T-cell (primary cell): ENCODE data around the gene LGR6. TPM values are rescaled to one million over a fixed set of nuclear protein-coding genes. Genes with fewer than 3 reads are reported as not detected.

Source experiments
- ATAC-seq, 4 experiments: fragments of 200-7000 bp in 3 of 4; fragments of 150-1000 bp in 1 of 4; cut with Tn5 transposase; replicated peaks in 1 of 4; 1 replicate in 3 of 4; 2 replicates in 1 of 4; pipeline ENCODE4 v1.10.0; 2021; ENCODE audit warnings: moderate library complexity in 3 of 4, mild to moderate bottlenecking in 2 of 4, moderate number of reproducible peaks in 1 of 4
- CTCF ChIA-PET, 2 donors: fragments of 300-600 bp; sonication (Branson Sonifier 250); formaldehyde crosslinking; loops; one replicate each; lab custom pipeline; 2022; ENCODE audit warnings: antibody characterized with exemption in 2 of 2; lab: Charles Lee
- POLR2A ChIA-PET, 2 donors: fragments of 300-600 bp; sonication (Branson Sonifier 250); formaldehyde crosslinking; loops; one replicate each; lab custom pipeline; 2022; ENCODE audit warnings: antibody characterized with exemption in 2 of 2; lab: Charles Lee
- DNase-seq, 35 experiments: peaks; one replicate each; pipeline versions ENCODE4 v3.0.0 to v3.0.0-alpha.2; 2013 to 2023
- H3K27ac ChIP-seq: one replicate; pipeline ENCODE4 v1.5.1; 2013; ENCODE audit warnings: low read length
- H3K27me3 ChIP-seq, 2 experiments: replicated peaks in 1 of 2; 1 replicate in 1 of 2; 2 replicates in 1 of 2; pipeline versions ENCODE4 v1.6.1 to v1.7.0; 2013; ENCODE audit warnings: low read length in 1 of 2, mixed read lengths in 1 of 2; ENCODE audit not compliant: control insufficient read depth in 2 of 2, insufficient read depth in 2 of 2; ENCODE audit errors: extremely low read depth in 1 of 2
- H3K36me3 ChIP-seq, 2 donors: 1 replicate in 1 of 2; 2 replicates in 1 of 2; pipeline versions ENCODE4 v1.6.1 to v1.7.0; 2013; ENCODE audit warnings: low read length in 1 of 2; ENCODE audit not compliant: control insufficient read depth in 2 of 2, insufficient read depth in 1 of 2; ENCODE audit errors: extremely low read depth in 1 of 2
- H3K4me1 ChIP-seq, 2 experiments: 1 replicate in 1 of 2; 2 replicates in 1 of 2; pipeline versions ENCODE4 v1.6.1 to v1.7.0; 2013; ENCODE audit warnings: low read length in 2 of 2, mixed read lengths in 1 of 2; ENCODE audit not compliant: insufficient read depth in 2 of 2, control insufficient read depth in 1 of 2; ENCODE audit errors: extremely low read depth in 1 of 2
- H3K4me3 ChIP-seq, 2 donors: 1 replicate in 1 of 2; 2 replicates in 1 of 2; pipeline versions ENCODE4 v1.5.1 to v1.7.0; 2013; ENCODE audit warnings: mild to moderate bottlenecking in 2 of 2, low read length in 1 of 2, moderate library complexity in 1 of 2; ENCODE audit not compliant: control insufficient read depth in 1 of 2; ENCODE audit errors: extremely low read depth in 1 of 2
- H3K9me3 ChIP-seq: 2 replicates; pipeline ENCODE4 v1.7.0; 2013
- H3K27ac Mint-ChIP-seq, 2 donors: one replicate each; pipeline ENCODE4 v1.8.0; 2020 to 2021; ENCODE audit warnings: mild to moderate bottlenecking in 2 of 2, mixed read lengths in 2 of 2
- H3K27me3 Mint-ChIP-seq, 2 donors: one replicate each; pipeline ENCODE4 v1.8.0; 2021 to 2022; ENCODE audit warnings: mixed read lengths in 2 of 2
- H3K36me3 Mint-ChIP-seq: one replicate; pipeline ENCODE4 v1.8.0; 2021; ENCODE audit warnings: mixed read lengths
- H3K4me1 Mint-ChIP-seq, 3 donors: one replicate each; pipeline ENCODE4 v1.8.0; 2020 to 2022; ENCODE audit warnings: mixed read lengths in 3 of 3, mild to moderate bottlenecking in 1 of 3
- H3K4me3 Mint-ChIP-seq, 3 donors: one replicate each; pipeline ENCODE4 v1.8.0; 2020 to 2022; ENCODE audit warnings: mild to moderate bottlenecking in 3 of 3, mixed read lengths in 3 of 3, moderate library complexity in 3 of 3
- H3K9me3 Mint-ChIP-seq, 3 donors: one replicate each; pipeline ENCODE4 v1.8.0; 2020 to 2022; ENCODE audit warnings: mixed read lengths in 3 of 3
- WGBS: methylation state at CpG from one replicate; pipeline ENCODE4 v1.1.5; 2013; ENCODE audit warnings: missing lambda C conversion rate; ENCODE audit not compliant: insufficient coverage; 5-methylcytosine and 5-hydroxymethylcytosine counted together
- total RNA-seq, 35 experiments: library from RNA in 6 of 35; stranded (reverse) in 6 of 35; fragments of 120-200 nt in 1 of 35; gene quantifications; one replicate each; pipeline versions ENCODE4 v1.2.1 to v1.2.4 and lab custom pipeline; 2013 to 2026

Gene LGR6
- total RNA-seq, 5 donors from 2014 or later (not counting 1 experiment from before 2014, with no cell fraction given) = 0.58 to 13.1 (median 1.8) TPM

- H3K9me3 ChIP-seq = no peaks in the 10 kb centered on the region
- H3K4me1 Mint-ChIP-seq = no peaks in the 10 kb centered on the region
- H3K36me3 ChIP-seq = no peaks in the 10 kb centered on the region
- CTCF ChIA-PET = interaction anchor here in 1 of 2 donors (0.6 kb wide), 1 partner anchor 449 kb away, joined by 3 read pairs; no protein-coding TSS in a partner anchor
- POLR2A ChIA-PET = no interaction called here
- no peak overlapping the region for H3K27ac Mint-ChIP-seq
- H3K27ac ChIP-seq = no peak overlapping the region
- WGBS = 100% methylated on average over 1 of the region's 2 CpGs
- no peaks in the 10 kb centered on the region for H3K27me3 ChIP-seq
- peaks cover 2% of the 10 kb centered on the region for H3K36me3 Mint-ChIP-seq
- DNase-seq (no peak), ATAC-seq (no peak)
- no peak overlapping the region for H3K4me3 ChIP-seq
- no peaks in the 10 kb centered on the region for H3K4me1 ChIP-seq
- no peaks in the 10 kb centered on the region for H3K9me3 Mint-ChIP-seq
- no peak overlapping the region for H3K4me3 Mint-ChIP-seq
- H3K27me3 Mint-ChIP-seq = no peaks in the 10 kb centered on the region
Measured at GRCh38 chr1:202324646-202325045, 131.0 kb downstream of the LGR6 start.

GRCh38 chr1:202329891-202330290 lies 136.3 kb downstream of the LGR6 start:
- CTCF ChIA-PET = interaction anchor here in 1 of 2 donors (2.0 kb wide), 1 partner anchor 14 kb away, joined by 5 read pairs; no protein-coding TSS in a partner anchor
- H3K4me3 Mint-ChIP-seq = no peak overlapping the region
- H3K36me3 Mint-ChIP-seq = peaks cover 34% of the 10 kb centered on the region
- no peak overlapping the region for H3K27ac Mint-ChIP-seq
- no peaks in the 10 kb centered on the region for H3K4me1 Mint-ChIP-seq
- H3K27me3 Mint-ChIP-seq = no peaks in the 10 kb centered on the region
- ATAC-seq = no peak
- H3K4me3 ChIP-seq = no peak overlapping the region
- H3K4me1 ChIP-seq = no peaks in the 10 kb centered on the region
- no peaks in the 10 kb centered on the region for H3K9me3 ChIP-seq
- H3K9me3 Mint-ChIP-seq = no peaks in the 10 kb centered on the region
- no peaks in the 10 kb centered on the region for H3K27me3 ChIP-seq
- no peak overlapping the region for H3K27ac ChIP-seq
- peaks cover 0 to 10% of the 10 kb centered on the region in 2 donors for H3K36me3 ChIP-seq
- DNase-seq = no peak
- POLR2A ChIA-PET = no interaction called here

GRCh38 chr1:202333861-202334260 lies 140.3 kb downstream of the LGR6 start:
- H3K9me3 ChIP-seq = no peaks in the 10 kb centered on the region
- no peak overlapping the region for H3K27ac ChIP-seq
- H3K36me3 ChIP-seq = peaks cover 0 to 13% of the 10 kb centered on the region in 2 donors
- POLR2A ChIA-PET = no interaction called here
- no peaks in the 10 kb centered on the region for H3K4me1 Mint-ChIP-seq
- CTCF ChIA-PET = interaction anchor here in 1 of 2 donors (0.7 to 1.6 kb wide), 2 partner anchors 141 to 1864 kb away, joined by 3 to 4 read pairs; no protein-coding TSS in a partner anchor
- H3K27me3 ChIP-seq = no peaks in the 10 kb centered on the region
- no peak overlapping the region for H3K4me3 ChIP-seq
- H3K4me3 Mint-ChIP-seq = no peak overlapping the region
- H3K27ac Mint-ChIP-seq = no peak overlapping the region
- DNase-seq (no peak), ATAC-seq (no peak)
- H3K4me1 ChIP-seq = no peaks in the 10 kb centered on the region
- no CpG with 5 or more reads among the region's 4 CpGs for WGBS
- H3K9me3 Mint-ChIP-seq = no peaks in the 10 kb centered on the region
- no peaks in the 10 kb centered on the region for H3K27me3 Mint-ChIP-seq
- H3K36me3 Mint-ChIP-seq = peaks cover 38% of the 10 kb centered on the region

- Mint-ChIP-seq H3K36me3 (no peaks in the 10 kb centered on the region), H3K9me3 (no peaks in the 10 kb centered on the region), H3K27me3 (no peaks in the 10 kb centered on the region), H3K27ac (peak overlapping the region in 1 of 2 donors; percentile 54), H3K4me3 (peak overlapping the region; percentile 2 to 60 (median 42)), H3K4me1 (peaks cover 29 to 36% (median 31%) of the 10 kb centered on the region in 3 donors)
- WGBS = no CpG with 5 or more reads among the region's 4 CpGs
- Histone ChIP-seq H3K36me3 (no peaks in the 10 kb centered on the region), H3K4me1 (peaks cover 5 to 6% of the 10 kb centered on the region in 2 experiments), H3K27ac (no peak overlapping the region), H3K9me3 (no peaks in the 10 kb centered on the region), H3K27me3 (no peaks in the 10 kb centered on the region), H3K4me3 (no peak overlapping the region)
- POLR2A ChIA-PET = no interaction called here
- DNase-seq (peak in 2 of 35 experiments; percentile 12 to 68), ATAC-seq (no peak)
- CTCF ChIA-PET = interaction anchor here (0.6 to 3.3 kb wide), 8 partner anchors 8 to 376 kb away, joined by 3 to 15 read pairs (median 4); no protein-coding TSS in a partner anchor
Measured at GRCh38 chr1:202343652-202344349, 150.2 kb downstream of the LGR6 start.

GRCh38 chr1:202348005-202348508 lies 154.5 kb downstream of the LGR6 start:
- no peaks in the 10 kb centered on the region for H3K27me3 Mint-ChIP-seq
- ChIA-PET POLR2A (no interaction called here), CTCF (interaction anchor here in 1 of 2 donors (0.6 to 0.7 kb wide), 2 partner anchors 43 to 1519 kb away, joined by 3 to 6 read pairs; no protein-coding TSS in a partner anchor)
- H3K4me1 ChIP-seq = peaks cover 2 to 8% of the 10 kb centered on the region in 2 experiments
- peak overlapping the region; percentile 80 to 91 for H3K4me3 ChIP-seq
- peak overlapping the region; percentile 47 for H3K27ac ChIP-seq
- no peaks in the 10 kb centered on the region for H3K36me3 ChIP-seq
- no peak for DNase-seq
- H3K4me3 Mint-ChIP-seq = peak overlapping the region; percentile 83 to 87 (median 86)
- H3K9me3 Mint-ChIP-seq = no peaks in the 10 kb centered on the region
- no peaks in the 10 kb centered on the region for H3K36me3 Mint-ChIP-seq
- peaks cover 33 to 51% (median 35%) of the 10 kb centered on the region in 3 donors for H3K4me1 Mint-ChIP-seq
- no peak for ATAC-seq
- peak overlapping the region; percentile 90 to 95 for H3K27ac Mint-ChIP-seq
- 0% methylated on average over 1 of the region's 6 CpGs for WGBS
- no peaks in the 10 kb centered on the region for H3K9me3 ChIP-seq
- H3K27me3 ChIP-seq = no peaks in the 10 kb centered on the region

GRCh38 chr1:202348509-202349205 lies 155.1 kb downstream of the LGR6 start, which contains the start of gene PPP1R12B:
TSS of gene PPP1R12B (plus strand) at chr1:202348699. CDS start at chr1:202348852, 153 bp downstream.
- CTCF ChIA-PET = interaction anchor here in 1 of 2 donors (0.6 to 2.1 kb wide), 3 partner anchors 42 to 1518 kb away, joined by 3 to 6 read pairs (median 5); no protein-coding TSS in a partner anchor
- peaks cover 31 to 53% (median 34%) of the 10 kb centered on the region in 3 donors for H3K4me1 Mint-ChIP-seq
- Histone ChIP-seq H3K27ac (peak within 1 kb of the TSS; percentile 47), H3K36me3 (no peaks in the 10 kb centered on the region), H3K4me3 (peak within 1 kb of the TSS; percentile 80 to 91), H3K4me1 (peaks cover 2 to 8% of the 10 kb centered on the region in 2 experiments), H3K27me3 (no peaks in the 10 kb centered on the region), H3K9me3 (no peaks in the 10 kb centered on the region)
- POLR2A ChIA-PET = no interaction called here
- under 1% methylated on average over 60 of the region's 60 CpGs for WGBS
- no peaks in the 10 kb centered on the region for H3K27me3 Mint-ChIP-seq
- ATAC-seq (peak; percentile 96 to 99 (median 98)), DNase-seq (peak; percentile 88 to 97 (median 94))
- peak within 1 kb of the TSS; percentile 90 to 95 for H3K27ac Mint-ChIP-seq
- H3K9me3 Mint-ChIP-seq = no peaks in the 10 kb centered on the region
- H3K36me3 Mint-ChIP-seq = no peaks in the 10 kb centered on the region
- H3K4me3 Mint-ChIP-seq = peak within 1 kb of the TSS; percentile 83 to 87 (median 86)
